K562 (cell line): ENCODE results near the gene FXYD4. TPM values are rescaled to one million over a fixed set of nuclear protein-coding genes. Genes with fewer than 3 reads are reported as not detected.

Experiments
- ATF2 ChIP-seq: sonication (generic); formaldehyde crosslinking; IDR thresholded peaks from 2 replicates; pipeline ENCODE4 v1.8.1; 2022; ENCODE audit warnings: missing genetic modification reagents
- ATF4 ChIP-seq: fragments of 450-650 bp; formaldehyde crosslinking; IDR thresholded peaks from 2 replicates; pipeline ENCODE4 v1.4.0; 2022; ENCODE audit warnings: mild to moderate bottlenecking, moderate library complexity
- BCL6 ChIP-seq: fragments of 250-450 bp; sonication (Bioruptor Pico); IDR thresholded peaks from 2 replicates; pipeline ENCODE4 v1.4.0; 2020
- E2F5 ChIP-seq: sonication (generic); formaldehyde crosslinking; IDR thresholded peaks from 2 replicates; pipeline ENCODE4 v1.8.0; 2022; ENCODE audit warnings: mild to moderate bottlenecking, missing genetic modification reagents
- KLF10 ChIP-seq: fragments of 250-450 bp; sonication (Bioruptor Pico); IDR thresholded peaks from 2 replicates; pipeline ENCODE4 v1.6.1; 2021; ENCODE audit warnings: matching md5 sums
- MAFG ChIP-seq: fragments of 450-650 bp; conservative IDR thresholded peaks from 2 replicates; pipeline ENCODE4 v1.6.1; 2016; ENCODE audit warnings: missing genetic modification characterization, missing compliant biosample characterization
- MXD1 ChIP-seq: fragments of 250-450 bp; sonication (Bioruptor Pico); IDR thresholded peaks from 2 replicates; pipeline ENCODE4 v1.8.0; 2021; ENCODE audit warnings: borderline replicate concordance, mild to moderate bottlenecking, moderate library complexity; ENCODE audit not compliant: poor library complexity, severe bottlenecking
- PCBP2 ChIP-seq: fragments of 200-400 bp; formaldehyde crosslinking; IDR thresholded peaks from 2 replicates; pipeline ENCODE4 v1.6.1; 2018; ENCODE audit warnings: low read length, low read depth, mild to moderate bottlenecking, moderate library complexity; ENCODE audit not compliant: poor library complexity, severe bottlenecking
- RBM25 ChIP-seq: fragments of 200-400 bp; formaldehyde crosslinking; IDR thresholded peaks from 2 replicates; pipeline ENCODE4 v1.6.1; 2018; ENCODE audit warnings: low read length, low read depth, moderate library complexity; ENCODE audit not compliant: severe bottlenecking
- SMARCA4 ChIP-seq: fragments of 450-650 bp; IDR thresholded peaks from 2 replicates; pipeline ENCODE4 v1.6.1; 2016
- TCF15 ChIP-seq: fragments of 250-450 bp; sonication (Bioruptor Pico); IDR thresholded peaks from 2 replicates; pipeline ENCODE4 v1.8.0; 2022; ENCODE audit warnings: moderate library complexity, mild to moderate bottlenecking, inconsistent platforms
- TRIM28 ChIP-seq: fragments of 450-650 bp; IDR thresholded peaks from 2 replicates; pipeline ENCODE4 v1.6.1; 2017
- ZBTB8A ChIP-seq: fragments of 450-650 bp; IDR thresholded peaks from 2 replicates; pipeline ENCODE4 v1.6.1; 2018; ENCODE audit warnings: mild to moderate bottlenecking, moderate library complexity; ENCODE audit not compliant: partially characterized antibody
- ZEB2 ChIP-seq: fragments of 450-650 bp; IDR thresholded peaks from 2 replicates; pipeline ENCODE4 v1.6.1; 2016
- ZNF175 ChIP-seq: fragments of 200-800 bp; sonication (Bioruptor generic); IDR thresholded peaks from 2 replicates; pipeline ENCODE4 v1.6.1; 2016; ENCODE audit warnings: low read depth, mild to moderate bottlenecking, missing genetic modification characterization, missing compliant biosample characterization
- ZNF197 ChIP-seq: fragments of 200-800 bp; sonication (Bioruptor generic); IDR thresholded peaks from 2 replicates; pipeline ENCODE4 v1.6.1; 2016; ENCODE audit warnings: low read depth, missing genetic modification characterization, missing compliant biosample characterization
- ZNF24 ChIP-seq: fragments of 450-650 bp; IDR thresholded peaks from 2 replicates; pipeline ENCODE4 v1.6.1; 2016
- ZNF695 ChIP-seq: fragments of 450-650 bp; formaldehyde crosslinking; IDR thresholded peaks from 2 replicates; pipeline ENCODE4 v1.4.0; 2020; ENCODE audit warnings: mild to moderate bottlenecking, moderate library complexity
- ZNF77 ChIP-seq: fragments of 250-450 bp; sonication (Bioruptor Pico); IDR thresholded peaks from 2 replicates; pipeline ENCODE4 v1.5.0; 2020
- polyA plus RNA-seq, 8 experiments: library from polyadenylated mRNA; depleted of rRNA in 4 of 8; stranded (reverse) in 5 of 8; unstranded in 3 of 8; fragments of >200 nt; fragmentation: Nextera tagmentation in 2 of 8; fragmentation: Illumina TruSeq in 1 of 8; extraction: Ambion mirVana in 2 of 8; extraction: Trizol in 1 of 8; gene quantifications; 2 replicates each; pipeline versions ENCODE4 v1.2.1 to v1.2.3, GENCODE V29; 2011 to 2014; ENCODE audit warnings: inconsistent platforms in 1 of 8, missing spikeins in 1 of 8
- total RNA-seq, 7 experiments: library from RNA; depleted of rRNA in 6 of 7; stranded (reverse); fragments of >200 nt in 6 of 7; fragmentation: Illumina TruSeq in 2 of 7; extraction: Trizol in 2 of 7; gene quantifications; 2 replicates each; pipeline versions ENCODE4 v1.2.1 to v1.2.3, GENCODE V29; 2011 to 2021; ENCODE audit warnings: low replicate concordance in 1 of 7
- TF ChIP-seq, protein P1 (sequence below): sonication (generic); formaldehyde crosslinking; IDR thresholded peaks from 2 replicates; pipeline ENCODE4 v1.8.1; 2023; ENCODE audit warnings: mild to moderate bottlenecking, missing genetic modification reagents, moderate library complexity

Gene FXYD4
- total and polyA plus RNA-seq, 9 of the 15 experiments (the other 6 are each of a cell fraction or from before 2014, with no cell fraction given), result not detected

- TF ChIP-seq ZEB2 (0 out of 2 replicates have a peak, but pooled peaks have one; percentile 43), ZNF24 (0 out of 2 replicates have a peak, but pooled peaks have one; percentile 19), TCF15 (CRISPR knock-in tag) (peak; percentile 68; the same call in 1 of the 2 replicates), ZNF77 (CRISPR knock-in tag) (no peak), ATF2 (CRISPR knock-in tag) (no peak), BCL6 (CRISPR knock-in tag) (no peak), ZNF175 (CRISPR knock-in tag) (no peak), ATF4 (CRISPR knock-in tag) (no peak), RBM25 (no peak), PCBP2 (no peak), TRIM28 (no peak), MAFG (tag) (peak; percentile 42; the same call in 1 of the 2 replicates), ZNF197 (no peak), KLF10 (CRISPR knock-in tag) (no peak), ZBTB8A (no peak), ZNF695 (no peak), SMARCA4 (peak; percentile 61), E2F5 (CRISPR knock-in tag) (no peak), MXD1 (CRISPR knock-in tag) (no peak)
- TF ChIP-seq, protein P1, sequence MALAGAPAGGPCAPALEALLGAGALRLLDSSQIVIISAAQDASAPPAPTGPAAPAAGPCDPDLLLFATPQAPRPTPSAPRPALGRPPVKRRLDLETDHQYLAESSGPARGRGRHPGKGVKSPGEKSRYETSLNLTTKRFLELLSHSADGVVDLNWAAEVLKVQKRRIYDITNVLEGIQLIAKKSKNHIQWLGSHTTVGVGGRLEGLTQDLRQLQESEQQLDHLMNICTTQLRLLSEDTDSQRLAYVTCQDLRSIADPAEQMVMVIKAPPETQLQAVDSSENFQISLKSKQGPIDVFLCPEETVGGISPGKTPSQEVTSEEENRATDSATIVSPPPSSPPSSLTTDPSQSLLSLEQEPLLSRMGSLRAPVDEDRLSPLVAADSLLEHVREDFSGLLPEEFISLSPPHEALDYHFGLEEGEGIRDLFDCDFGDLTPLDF (CRISPR knock-in tag), result no peak
Observed at GRCh38 chr10:43420369-43421200, 49.1 kb downstream of the FXYD4 start (continued).
